A549 (cell line): ENCODE measurements around the gene CHRFAM7A.
"Not testable (repeated sequence)": the region's sequence is repeated elsewhere in the genome, so short reads cannot be mapped to it uniquely, and the experiment has no call there.

Experiments
- CTCF ChIP-seq: fragments of >200 bp; sonication (Bioruptor Twin); formaldehyde crosslinking; IDR thresholded peaks from 3 replicates; pipeline ENCODE4 v1.5.1; 2016
- MAZ ChIP-seq: fragments of 150-350 bp; IDR thresholded peaks from 2 replicates; pipeline ENCODE4 v1.6.1; 2014; ENCODE audit warnings: antibody characterized with exemption, low read depth, low read length, borderline replicate concordance
- POLR2A ChIP-seq: IDR thresholded peaks from 2 replicates; pipeline ENCODE4 v1.6.1; 2012; ENCODE audit warnings: mild to moderate bottlenecking, low read length
- RCOR1 ChIP-seq: fragments of 150-350 bp; IDR thresholded peaks from 2 replicates; pipeline ENCODE4 v1.6.1; 2014; ENCODE audit warnings: antibody characterized with exemption, low read length, low read depth
- RFX5 ChIP-seq: fragments of 450-650 bp; IDR thresholded peaks from 2 replicates; pipeline ENCODE4 v1.7.1; 2014; ENCODE audit warnings: antibody characterized with exemption, mild to moderate bottlenecking, moderate library complexity
- TF ChIP-seq, protein P1 (sequence below): IDR thresholded peaks from 2 replicates; pipeline ENCODE4 v1.6.1; 2012
- TF ChIP-seq, protein P2 (sequence below): fragments of 450-650 bp; IDR thresholded peaks from 2 replicates; pipeline ENCODE4 v1.6.1; 2014; ENCODE audit warnings: antibody characterized with exemption

DNA sequence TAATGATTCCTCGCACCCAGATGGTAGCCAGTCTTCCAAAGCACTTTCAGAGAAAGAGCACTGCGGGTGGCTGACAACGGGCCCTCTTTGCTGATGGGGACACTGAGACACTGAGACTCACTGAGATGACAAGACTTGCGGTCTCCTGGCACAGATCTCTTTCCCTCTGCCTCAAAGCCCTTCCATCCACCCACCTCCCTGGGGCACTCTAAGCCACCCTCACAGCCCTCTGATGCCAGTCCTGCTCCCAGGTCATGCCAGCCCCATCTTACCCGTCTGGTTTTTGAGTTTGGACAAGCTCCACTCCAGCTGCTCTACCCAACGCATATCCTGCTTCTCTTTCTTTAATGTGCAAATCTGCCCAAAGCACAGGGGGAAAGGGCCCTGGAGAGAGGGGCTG is 14.3 kb upstream of the CHRFAM7A start:
- not testable (repeated sequence) for TF ChIP-seq CTCF, RFX5, POLR2A, MAZ, RCOR1
- TF ChIP-seq, protein P1, sequence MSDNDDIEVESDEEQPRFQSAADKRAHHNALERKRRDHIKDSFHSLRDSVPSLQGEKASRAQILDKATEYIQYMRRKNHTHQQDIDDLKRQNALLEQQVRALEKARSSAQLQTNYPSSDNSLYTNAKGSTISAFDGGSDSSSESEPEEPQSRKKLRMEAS = not testable (repeated sequence)
- TF ChIP-seq, protein P2, sequence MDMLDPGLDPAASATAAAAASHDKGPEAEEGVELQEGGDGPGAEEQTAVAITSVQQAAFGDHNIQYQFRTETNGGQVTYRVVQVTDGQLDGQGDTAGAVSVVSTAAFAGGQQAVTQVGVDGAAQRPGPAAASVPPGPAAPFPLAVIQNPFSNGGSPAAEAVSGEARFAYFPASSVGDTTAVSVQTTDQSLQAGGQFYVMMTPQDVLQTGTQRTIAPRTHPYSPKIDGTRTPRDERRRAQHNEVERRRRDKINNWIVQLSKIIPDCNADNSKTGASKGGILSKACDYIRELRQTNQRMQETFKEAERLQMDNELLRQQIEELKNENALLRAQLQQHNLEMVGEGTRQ = not testable (repeated sequence)
